Osteoblast (primary cell): Measurements from ENCODE around the gene FLNC. TPM values are rescaled to one million over a fixed set of nuclear protein-coding genes. Genes with fewer than 3 reads are reported as not detected.
A peak's percentile ranks its signal among the peaks of the same experiment; 100 is the strongest.

Experiments used
- DNase-seq: peaks from one replicate; pipeline ENCODE4 v3.0.0; 2011; ENCODE audit warnings: low spot score, mixed read lengths; ENCODE audit not compliant: insufficient read length; ENCODE audit errors: missing footprints
- H2AFZ ChIP-seq: 2 replicates; pipeline ENCODE4 v1.6.0; 2011; ENCODE audit warnings: mild to moderate bottlenecking, low read length
- H3K27ac ChIP-seq: 2 replicates; pipeline ENCODE4 v1.5.1; 2011; ENCODE audit warnings: mild to moderate bottlenecking, low read depth, low read length, moderate library complexity
- H3K27me3 ChIP-seq: 2 replicates; pipeline ENCODE4 v1.6.0; 2012; ENCODE audit warnings: mild to moderate bottlenecking, control low read depth, inconsistent platforms, low read length, moderate library complexity; ENCODE audit not compliant: insufficient read depth
- H3K36me3 ChIP-seq: 2 replicates; pipeline ENCODE4 v1.5.1; 2011; ENCODE audit warnings: mild to moderate bottlenecking, low read length, control low read depth, moderate library complexity; ENCODE audit not compliant: insufficient read depth
- H3K4me1 ChIP-seq: 2 replicates; pipeline ENCODE4 v1.5.1; 2011; ENCODE audit warnings: mild to moderate bottlenecking, low read length, control low read depth, moderate library complexity; ENCODE audit not compliant: insufficient read depth
- H3K4me2 ChIP-seq: 2 replicates; pipeline ENCODE4 v1.6.0; 2011; ENCODE audit warnings: mild to moderate bottlenecking, low read length; ENCODE audit not compliant: insufficient read depth
- H3K4me3 ChIP-seq: fragments of 200-600 bp; sonication (generic); 3 replicates; pipeline ENCODE4 v1.5.1; 2012; ENCODE audit warnings: mild to moderate bottlenecking, low read length, inconsistent platforms; ENCODE audit not compliant: insufficient read depth
- H3K79me2 ChIP-seq: 2 replicates; pipeline ENCODE4 v1.6.0; 2012; ENCODE audit warnings: mild to moderate bottlenecking, low read length, control low read depth, inconsistent platforms; ENCODE audit not compliant: insufficient read depth
- H3K9me3 ChIP-seq: 2 replicates; pipeline ENCODE4 v1.5.1; 2011; ENCODE audit warnings: low read depth, low read length, control low read depth
- H4K20me1 ChIP-seq: 2 replicates; pipeline ENCODE4 v1.6.0; 2012; ENCODE audit warnings: mild to moderate bottlenecking, low read length, control low read depth; ENCODE audit not compliant: insufficient read depth
- total RNA-seq: library from RNA; depleted of rRNA; stranded (reverse); fragments of >200 nt; gene quantifications from 2 replicates; pipeline ENCODE4 v1.2.3, GENCODE V29; 2012
- TF ChIP-seq, protein P1 (sequence below): IDR thresholded peaks from 2 replicates; pipeline ENCODE4 v1.5.1; 2011; ENCODE audit warnings: mild to moderate bottlenecking, low read depth, low read length, moderate library complexity; ENCODE audit errors: extremely low read depth

The FLNC gene
- total RNA-seq, 1 donor = 130 TPM

- TF ChIP-seq, protein P1, sequence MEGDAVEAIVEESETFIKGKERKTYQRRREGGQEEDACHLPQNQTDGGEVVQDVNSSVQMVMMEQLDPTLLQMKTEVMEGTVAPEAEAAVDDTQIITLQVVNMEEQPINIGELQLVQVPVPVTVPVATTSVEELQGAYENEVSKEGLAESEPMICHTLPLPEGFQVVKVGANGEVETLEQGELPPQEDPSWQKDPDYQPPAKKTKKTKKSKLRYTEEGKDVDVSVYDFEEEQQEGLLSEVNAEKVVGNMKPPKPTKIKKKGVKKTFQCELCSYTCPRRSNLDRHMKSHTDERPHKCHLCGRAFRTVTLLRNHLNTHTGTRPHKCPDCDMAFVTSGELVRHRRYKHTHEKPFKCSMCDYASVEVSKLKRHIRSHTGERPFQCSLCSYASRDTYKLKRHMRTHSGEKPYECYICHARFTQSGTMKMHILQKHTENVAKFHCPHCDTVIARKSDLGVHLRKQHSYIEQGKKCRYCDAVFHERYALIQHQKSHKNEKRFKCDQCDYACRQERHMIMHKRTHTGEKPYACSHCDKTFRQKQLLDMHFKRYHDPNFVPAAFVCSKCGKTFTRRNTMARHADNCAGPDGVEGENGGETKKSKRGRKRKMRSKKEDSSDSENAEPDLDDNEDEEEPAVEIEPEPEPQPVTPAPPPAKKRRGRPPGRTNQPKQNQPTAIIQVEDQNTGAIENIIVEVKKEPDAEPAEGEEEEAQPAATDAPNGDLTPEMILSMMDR = no peak
- H2AFZ ChIP-seq = no peak overlapping the region
Measured at GRCh38 chr7:128826512-128826911, 3.7 kb upstream of the FLNC start.

DNA sequence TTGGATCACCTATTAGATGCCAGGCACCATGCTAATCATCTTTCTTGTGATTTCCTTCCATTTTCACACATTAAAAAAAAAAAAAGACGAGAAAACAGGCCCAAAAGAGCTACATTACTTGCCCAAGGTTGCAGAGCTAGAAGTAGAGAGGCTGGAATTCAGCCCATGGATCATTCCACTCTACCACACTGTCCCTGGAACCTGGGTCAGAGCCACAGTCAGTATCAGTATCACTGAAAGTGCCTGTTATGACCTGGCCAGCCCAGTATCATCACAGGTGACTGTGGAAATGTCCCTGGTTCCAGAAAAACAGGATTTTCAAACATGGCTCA lies 3.3 kb upstream of the FLNC start:
- TF ChIP-seq, protein P1 = no peak
- H3K9me3 ChIP-seq = no peaks in the 10 kb centered on the region
- H3K27me3 ChIP-seq = no peaks in the 10 kb centered on the region
- no peak overlapping the region for H3K4me2 ChIP-seq
- peaks cover 30% of the 10 kb centered on the region for H3K4me1 ChIP-seq
- H3K27ac ChIP-seq = peak overlapping the region; percentile 95
- no peak overlapping the region for H2AFZ ChIP-seq
- peaks cover 18% of the 10 kb centered on the region for H4K20me1 ChIP-seq
- H3K36me3 ChIP-seq = no peaks in the 10 kb centered on the region
- DNase-seq = no peak
- H3K4me3 ChIP-seq = no peak overlapping the region
- H3K79me2 ChIP-seq = peaks cover 16% of the 10 kb centered on the region

More at GRCh38 chr7:128826512-128826911, 3.7 kb upstream of the FLNC start:
- H3K27ac ChIP-seq = peak overlapping the region; percentile 95
- no peaks in the 10 kb centered on the region for H3K9me3 ChIP-seq
- H3K4me2 ChIP-seq = no peak overlapping the region
- H3K36me3 ChIP-seq = no peaks in the 10 kb centered on the region
- H3K4me1 ChIP-seq = peaks cover 30% of the 10 kb centered on the region
- no peaks in the 10 kb centered on the region for H3K27me3 ChIP-seq
- no peak for DNase-seq
- no peak overlapping the region for H3K4me3 ChIP-seq
- H3K79me2 ChIP-seq = peaks cover 13% of the 10 kb centered on the region
- peaks cover 14% of the 10 kb centered on the region for H4K20me1 ChIP-seq

DNA sequence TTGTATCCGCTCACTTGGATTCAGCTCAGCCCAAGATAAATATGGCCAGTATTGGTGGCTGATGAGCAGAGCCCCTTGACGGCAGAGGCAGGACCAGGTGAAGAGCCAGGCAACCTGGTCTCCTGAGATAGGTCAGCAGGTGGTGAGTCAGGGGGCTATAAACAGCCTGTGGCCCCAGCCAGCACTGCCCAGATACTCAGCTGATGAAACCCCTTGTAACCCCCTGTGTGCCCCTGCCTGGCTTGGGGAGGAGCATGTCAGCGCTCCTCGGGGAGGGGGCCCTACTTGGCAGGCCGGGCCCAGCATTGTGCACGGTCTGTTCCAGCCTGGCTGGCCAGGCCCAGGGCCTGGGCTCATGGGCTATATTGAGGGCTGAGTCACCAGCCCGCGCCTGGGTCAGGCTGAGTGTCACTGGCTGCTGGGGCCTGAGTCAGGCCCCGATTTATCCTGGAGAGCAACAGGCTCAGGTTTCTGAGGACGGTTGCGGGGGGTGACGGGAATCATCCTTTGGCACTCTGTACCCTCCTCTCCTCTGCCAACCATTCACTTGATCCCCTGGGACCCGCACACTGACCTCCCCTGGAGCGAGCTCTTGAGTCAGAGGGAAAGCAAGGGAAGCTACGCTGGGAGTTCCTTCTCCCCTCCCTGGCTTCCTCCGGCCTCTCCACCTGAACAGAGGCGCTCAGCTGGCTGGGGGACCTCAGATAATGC lies 2.8 kb upstream of the FLNC start:
- DNase-seq = peak; percentile 97
- Histone ChIP-seq H3K36me3 (no peaks in the 10 kb centered on the region), H3K4me3 (peak overlapping the region; percentile 48), H4K20me1 (peaks cover 20% of the 10 kb centered on the region), H3K27ac (peak overlapping the region; percentile 95), H3K4me1 (peaks cover 33% of the 10 kb centered on the region), H2AFZ (no peak overlapping the region), H3K9me3 (no peaks in the 10 kb centered on the region), H3K79me2 (peaks cover 22% of the 10 kb centered on the region), H3K4me2 (peak overlapping the region; percentile 78), H3K27me3 (no peaks in the 10 kb centered on the region)
- TF ChIP-seq, protein P1 = no peak

GRCh38 chr7:128827971-128828711 lies 2.1 kb upstream of the FLNC start:
- Histone ChIP-seq H3K36me3 (no peaks in the 10 kb centered on the region), H3K27me3 (no peaks in the 10 kb centered on the region), H3K4me1 (peaks cover 40% of the 10 kb centered on the region), H3K27ac (peak overlapping the region; percentile 95), H3K4me3 (peak overlapping the region; percentile 48), H3K79me2 (peaks cover 29% of the 10 kb centered on the region), H3K9me3 (no peaks in the 10 kb centered on the region), H4K20me1 (peaks cover 26% of the 10 kb centered on the region), H3K4me2 (peak overlapping the region; percentile 78), H2AFZ (no peak overlapping the region)
- TF ChIP-seq, protein P1 = no peak
- peak; percentile 94 for DNase-seq
